Mucosa of stomach (tissue), 1 donor: ENCODE measurements around the gene CALN1.

Experiments used
- H3K27me3 ChIP-seq: one replicate; pipeline ENCODE4 v1.7.0; 2013; ENCODE audit warnings: mild to moderate bottlenecking, low read length; ENCODE audit not compliant: control insufficient read depth, insufficient read depth
- H3K36me3 ChIP-seq: one replicate; pipeline ENCODE4 v1.7.0; 2013; ENCODE audit warnings: low read length; ENCODE audit not compliant: control insufficient read depth, insufficient read depth
- H3K4me1 ChIP-seq: one replicate; pipeline ENCODE4 v1.7.0; 2013; ENCODE audit warnings: mild to moderate bottlenecking, low read length; ENCODE audit not compliant: control insufficient read depth, insufficient read depth
- H3K4me3 ChIP-seq: one replicate; pipeline ENCODE4 v1.7.0; 2013; ENCODE audit warnings: low read length
- H3K9ac ChIP-seq: one replicate; pipeline ENCODE4 v1.7.0; 2013; ENCODE audit warnings: mild to moderate bottlenecking, low read length, moderate library complexity
- H3K9me3 ChIP-seq: one replicate; pipeline ENCODE4 v1.7.0; 2013; ENCODE audit warnings: mild to moderate bottlenecking, low read length, moderate library complexity; ENCODE audit not compliant: control insufficient read depth
- donor health status: Pancreatic carcinoma.

The CALN1 gene

GRCh38 chr7:72337390-72338167 lies 74.6 kb downstream of the CALN1 start:
- Histone ChIP-seq H3K9me3 (no peaks in the 10 kb centered on the region), H3K36me3 (no peaks in the 10 kb centered on the region), H3K9ac (no peak overlapping the region), H3K4me1 (no peaks in the 10 kb centered on the region), H3K27me3 (peaks cover 26% of the 10 kb centered on the region), H3K4me3 (no peak overlapping the region)

DNA sequence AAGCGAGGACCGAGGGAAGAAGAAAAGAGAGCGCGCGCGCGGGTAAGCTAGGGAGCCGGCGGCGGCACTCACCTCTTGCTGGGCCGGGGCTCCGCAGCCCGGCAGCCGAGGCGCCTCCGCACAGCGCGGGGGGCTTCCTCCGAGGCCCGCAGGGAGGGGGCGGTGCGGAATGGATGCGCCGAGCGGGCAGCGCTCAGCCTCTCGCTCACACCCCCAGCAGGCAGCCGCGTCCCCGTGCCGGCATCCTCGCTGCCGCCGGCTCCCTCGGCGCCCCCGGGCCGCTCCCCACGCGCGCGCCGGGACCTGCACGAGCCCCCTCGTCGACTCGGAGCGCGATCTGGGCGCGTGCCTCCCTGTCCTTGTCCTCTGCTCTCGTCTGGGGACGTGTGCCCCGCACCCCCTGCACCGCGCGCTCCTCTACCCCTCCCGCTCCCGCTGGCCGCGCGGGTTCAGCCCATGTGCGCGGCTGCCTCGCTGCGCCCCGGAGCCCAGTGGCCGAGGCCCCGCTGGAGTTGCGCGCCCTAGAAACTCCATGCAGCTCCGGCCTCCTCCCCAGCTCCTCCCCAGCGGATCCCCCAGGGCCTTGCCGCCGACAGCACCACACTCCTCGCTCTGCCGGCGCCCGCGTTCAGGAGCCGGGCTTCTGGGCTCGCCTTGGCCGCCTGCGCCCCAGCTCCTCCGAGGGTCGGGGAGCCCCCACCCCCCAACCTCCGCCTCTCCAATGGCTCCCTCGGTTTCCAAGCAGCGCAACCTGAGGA lies 75.3 kb downstream of the CALN1 start:
- Histone ChIP-seq H3K36me3 (no peaks in the 10 kb centered on the region), H3K9me3 (no peaks in the 10 kb centered on the region), H3K4me3 (no peak overlapping the region), H3K9ac (no peak overlapping the region), H3K4me1 (no peaks in the 10 kb centered on the region), H3K27me3 (peaks cover 26% of the 10 kb centered on the region)

DNA sequence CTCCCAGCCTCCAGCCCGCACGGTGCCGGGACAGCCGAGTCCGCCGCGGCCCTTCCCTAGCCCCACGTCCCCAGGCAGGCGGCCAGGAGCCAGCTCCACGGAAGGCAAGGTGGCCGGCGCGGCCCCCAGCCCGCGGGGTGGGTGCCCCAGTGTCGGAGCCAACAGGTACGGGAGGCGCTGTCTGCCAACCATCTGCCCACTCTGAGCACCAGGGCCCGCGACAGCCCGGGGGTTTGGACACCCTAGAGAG lies 75.8 kb downstream of the CALN1 start:
- H3K9ac ChIP-seq = no peak overlapping the region
- no peak overlapping the region for H3K4me3 ChIP-seq
- H3K36me3 ChIP-seq = no peaks in the 10 kb centered on the region
- no peaks in the 10 kb centered on the region for H3K9me3 ChIP-seq
- no peaks in the 10 kb centered on the region for H3K4me1 ChIP-seq
- peaks cover 26% of the 10 kb centered on the region for H3K27me3 ChIP-seq

DNA sequence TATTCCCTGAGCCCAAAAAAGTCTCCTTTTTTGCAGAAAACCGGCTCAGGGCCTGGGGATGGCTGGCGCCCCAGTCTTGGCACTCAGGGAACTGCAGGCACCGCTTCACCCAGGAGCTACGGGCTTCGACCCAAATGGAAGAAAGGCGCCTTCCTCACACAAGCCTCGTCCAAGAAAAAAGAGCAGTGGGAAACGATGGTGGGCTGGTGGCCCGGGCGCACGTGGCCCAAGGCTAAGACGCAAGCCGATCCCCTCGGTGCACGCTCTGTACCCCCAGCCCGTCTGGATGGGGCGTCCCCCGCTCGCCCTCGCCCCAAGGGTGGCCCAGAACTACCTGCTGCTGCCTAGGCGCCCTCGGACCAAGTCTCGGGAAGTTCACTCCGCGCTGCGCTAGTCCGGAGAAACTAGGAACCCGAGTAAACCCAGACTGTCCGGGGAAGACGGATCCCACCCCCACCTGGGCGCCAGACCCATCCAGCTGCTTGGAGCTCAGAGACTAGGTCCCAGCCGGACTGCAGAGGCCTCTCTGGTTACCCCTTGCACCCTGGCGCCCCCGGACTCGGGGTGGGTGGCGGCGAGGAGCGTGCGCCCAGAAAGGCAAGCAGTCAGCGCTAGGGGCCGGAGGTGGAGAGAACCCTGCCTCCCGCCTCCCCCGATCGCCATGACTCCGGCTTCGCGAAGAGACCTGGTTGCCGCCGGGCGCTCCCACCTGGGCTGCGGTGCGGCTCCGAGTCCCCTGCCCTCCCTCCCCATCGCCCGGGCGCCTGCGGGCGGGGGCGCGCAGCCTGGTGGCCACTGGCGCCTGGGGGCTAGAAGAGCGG lies 76.4 kb downstream of the CALN1 start:
- no peaks in the 10 kb centered on the region for H3K4me1 ChIP-seq
- no peak overlapping the region for H3K9ac ChIP-seq

GRCh38 chr7:72334698-72335097 lies 77.4 kb downstream of the CALN1 start:
- Histone ChIP-seq H3K27me3 (peaks cover 26% of the 10 kb centered on the region), H3K4me3 (no peak overlapping the region), H3K4me1 (no peaks in the 10 kb centered on the region), H3K9me3 (no peaks in the 10 kb centered on the region), H3K9ac (no peak overlapping the region), H3K36me3 (no peaks in the 10 kb centered on the region)

More for the DNA sequence above, 76.4 kb downstream of the CALN1 start:
- Histone ChIP-seq H3K36me3 (no peaks in the 10 kb centered on the region), H3K9me3 (no peaks in the 10 kb centered on the region), H3K4me3 (no peak overlapping the region), H3K27me3 (peaks cover 26% of the 10 kb centered on the region)

- H3K9ac ChIP-seq = no peak overlapping the region
- H3K9me3 ChIP-seq = no peaks in the 10 kb centered on the region
- peaks cover 26% of the 10 kb centered on the region for H3K27me3 ChIP-seq
- H3K36me3 ChIP-seq = no peaks in the 10 kb centered on the region
- H3K4me3 ChIP-seq = no peak overlapping the region
- H3K4me1 ChIP-seq = no peaks in the 10 kb centered on the region
Observed at GRCh38 chr7:72334066-72334465, 78.1 kb downstream of the CALN1 start.

DNA sequence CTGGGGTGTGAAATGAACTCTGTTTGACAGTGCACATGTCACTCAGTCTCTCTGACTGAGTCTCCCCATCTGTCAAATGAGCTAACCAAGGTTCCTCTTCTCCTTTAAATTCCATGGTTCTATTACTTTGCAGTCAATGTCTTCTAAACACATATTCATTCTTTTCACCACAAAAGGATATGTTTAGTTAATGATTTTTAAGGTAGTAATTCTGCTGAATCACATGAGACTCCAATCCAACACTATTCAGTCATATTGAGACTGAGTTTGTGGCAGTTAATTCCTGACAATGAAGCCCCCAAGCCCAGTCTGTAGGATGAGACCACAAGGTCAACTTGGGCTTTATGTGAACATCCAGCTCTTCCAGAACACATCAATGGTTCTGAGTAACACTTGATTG lies 85.3 kb downstream of the CALN1 start:
- H3K9ac ChIP-seq = no peak overlapping the region
- H3K4me3 ChIP-seq = no peak overlapping the region
- H3K4me1 ChIP-seq = no peaks in the 10 kb centered on the region
- H3K27me3 ChIP-seq = no peaks in the 10 kb centered on the region
- H3K36me3 ChIP-seq = no peaks in the 10 kb centered on the region
- H3K9me3 ChIP-seq = no peaks in the 10 kb centered on the region

DNA sequence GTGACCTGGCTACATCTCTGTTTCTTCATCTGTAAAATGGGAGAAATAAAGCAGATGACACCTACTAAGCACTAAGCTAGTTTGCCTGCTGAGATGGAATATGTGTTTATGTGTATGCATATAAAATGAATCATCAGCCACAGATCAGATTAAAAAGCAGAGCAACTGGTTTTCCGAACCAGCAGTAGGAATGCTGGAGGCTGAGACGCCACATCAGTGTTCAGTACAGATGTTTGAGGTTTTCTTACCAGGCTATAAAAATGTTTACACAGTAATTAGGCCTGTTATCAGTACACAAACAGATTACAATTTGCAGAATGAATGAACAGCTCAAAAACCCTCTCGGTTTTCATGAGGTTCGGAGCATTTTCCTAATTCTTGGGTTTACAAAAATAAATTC lies 85.8 kb downstream of the CALN1 start:
- Histone ChIP-seq H3K4me3 (no peak overlapping the region), H3K9ac (no peak overlapping the region), H3K27me3 (no peaks in the 10 kb centered on the region), H3K36me3 (no peaks in the 10 kb centered on the region), H3K9me3 (no peaks in the 10 kb centered on the region), H3K4me1 (no peaks in the 10 kb centered on the region)

GRCh38 chr7:72325561-72325960 lies 86.6 kb downstream of the CALN1 start:
- Histone ChIP-seq H3K36me3 (no peaks in the 10 kb centered on the region), H3K27me3 (no peaks in the 10 kb centered on the region), H3K4me3 (no peak overlapping the region), H3K9me3 (no peaks in the 10 kb centered on the region), H3K4me1 (no peaks in the 10 kb centered on the region), H3K9ac (no peak overlapping the region)

DNA sequence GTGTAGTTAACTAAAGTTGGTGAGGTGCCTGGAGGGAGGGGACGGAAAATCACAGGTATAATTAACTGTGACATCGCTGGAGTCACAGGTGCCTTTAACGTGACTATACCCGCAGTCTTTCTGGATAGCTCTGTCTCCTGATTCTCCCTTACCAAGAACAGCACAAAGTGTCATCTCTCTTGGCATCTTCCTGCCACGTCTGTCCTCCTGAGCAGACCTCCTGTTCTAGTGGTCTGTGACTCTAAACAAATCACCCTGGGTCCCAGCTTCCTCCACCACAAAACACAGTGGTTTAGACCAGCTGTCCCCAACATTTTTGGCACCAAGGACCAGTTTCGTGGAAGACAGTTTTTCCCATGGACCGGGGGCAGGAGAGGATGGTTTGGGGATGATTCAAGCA lies 90.5 kb downstream of the CALN1 start:
- Histone ChIP-seq H3K9me3 (no peaks in the 10 kb centered on the region), H3K4me1 (no peaks in the 10 kb centered on the region), H3K9ac (no peak overlapping the region), H3K36me3 (no peaks in the 10 kb centered on the region), H3K27me3 (no peaks in the 10 kb centered on the region), H3K4me3 (no peak overlapping the region)

DNA sequence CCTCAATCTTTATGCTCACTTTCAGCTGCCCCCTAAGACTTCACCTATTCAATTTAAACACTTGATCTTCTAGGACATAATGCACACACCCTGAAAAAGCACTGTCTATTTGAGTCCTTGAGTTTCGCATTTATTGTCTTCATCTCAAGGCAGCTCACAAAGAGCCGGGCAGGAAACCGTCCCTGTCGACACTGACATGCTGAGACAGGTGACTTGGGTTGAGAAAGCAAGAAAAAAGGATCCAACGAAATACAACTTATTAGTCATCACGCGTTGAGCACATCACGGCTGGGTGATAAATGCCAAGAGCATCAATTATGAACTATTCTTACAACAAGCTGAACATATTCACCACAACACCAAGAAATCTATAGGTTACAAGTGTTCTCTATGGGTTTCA lies 91.1 kb downstream of the CALN1 start:
- Histone ChIP-seq H3K4me1 (no peaks in the 10 kb centered on the region), H3K4me3 (no peak overlapping the region), H3K9me3 (no peaks in the 10 kb centered on the region), H3K36me3 (no peaks in the 10 kb centered on the region), H3K27me3 (no peaks in the 10 kb centered on the region), H3K9ac (no peak overlapping the region)

GRCh38 chr7:72317341-72317740 lies 94.8 kb downstream of the CALN1 start:
- Histone ChIP-seq H3K9me3 (no peaks in the 10 kb centered on the region), H3K4me1 (no peaks in the 10 kb centered on the region), H3K4me3 (no peak overlapping the region), H3K36me3 (no peaks in the 10 kb centered on the region), H3K9ac (no peak overlapping the region), H3K27me3 (no peaks in the 10 kb centered on the region)
